ENCODE data around the gene NFIC.
"Not testable (repeated sequence)": the region's sequence is repeated elsewhere in the genome, so short reads cannot be mapped to it uniquely, and the experiment has no call there.

Gene NFIC

DNA sequence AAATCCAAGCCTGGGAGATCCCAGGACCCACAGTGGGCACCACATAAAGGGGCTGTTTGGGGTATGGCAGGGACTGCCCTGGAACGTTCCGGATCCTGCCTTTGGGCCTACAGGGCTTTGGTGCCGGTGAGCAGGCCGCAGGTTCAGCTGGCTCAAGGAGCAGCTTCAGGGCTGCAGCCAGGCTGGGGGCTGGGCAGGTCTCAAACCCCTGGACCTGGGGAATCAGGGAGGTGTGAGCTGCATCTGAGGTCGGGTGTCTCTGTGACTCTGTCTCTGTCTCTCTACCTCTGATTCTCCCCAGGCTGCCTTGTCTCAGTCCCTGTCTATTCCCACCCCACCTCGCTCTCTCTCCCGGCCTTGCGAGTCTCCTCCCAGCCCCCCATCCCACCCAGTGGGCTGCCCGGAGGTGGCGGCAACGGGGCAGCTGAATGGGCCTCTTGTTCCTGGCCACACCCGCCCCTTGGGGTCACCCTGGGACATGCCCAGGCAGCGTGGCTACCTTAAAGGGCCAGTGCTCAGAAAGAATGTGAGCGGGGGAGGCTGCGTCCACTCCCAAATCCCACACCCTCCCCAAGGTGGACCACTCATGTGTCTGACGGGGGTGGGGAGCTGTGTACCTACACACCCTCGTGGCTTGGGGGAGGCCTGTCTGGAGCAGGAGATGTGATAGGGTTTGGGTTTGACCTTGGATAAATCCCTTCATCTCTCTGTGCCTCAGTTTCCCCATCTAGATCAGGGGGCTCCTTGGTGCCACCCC, 31.1 kb downstream of the NFIC start:
- TF ChIP-seq EZH2phosphoT487 (IDR thresholded peaks at IDR 0.05; ENCODE audit: borderline replicate concordance), result no peak
- TF ChIP-seq, protein P1, sequence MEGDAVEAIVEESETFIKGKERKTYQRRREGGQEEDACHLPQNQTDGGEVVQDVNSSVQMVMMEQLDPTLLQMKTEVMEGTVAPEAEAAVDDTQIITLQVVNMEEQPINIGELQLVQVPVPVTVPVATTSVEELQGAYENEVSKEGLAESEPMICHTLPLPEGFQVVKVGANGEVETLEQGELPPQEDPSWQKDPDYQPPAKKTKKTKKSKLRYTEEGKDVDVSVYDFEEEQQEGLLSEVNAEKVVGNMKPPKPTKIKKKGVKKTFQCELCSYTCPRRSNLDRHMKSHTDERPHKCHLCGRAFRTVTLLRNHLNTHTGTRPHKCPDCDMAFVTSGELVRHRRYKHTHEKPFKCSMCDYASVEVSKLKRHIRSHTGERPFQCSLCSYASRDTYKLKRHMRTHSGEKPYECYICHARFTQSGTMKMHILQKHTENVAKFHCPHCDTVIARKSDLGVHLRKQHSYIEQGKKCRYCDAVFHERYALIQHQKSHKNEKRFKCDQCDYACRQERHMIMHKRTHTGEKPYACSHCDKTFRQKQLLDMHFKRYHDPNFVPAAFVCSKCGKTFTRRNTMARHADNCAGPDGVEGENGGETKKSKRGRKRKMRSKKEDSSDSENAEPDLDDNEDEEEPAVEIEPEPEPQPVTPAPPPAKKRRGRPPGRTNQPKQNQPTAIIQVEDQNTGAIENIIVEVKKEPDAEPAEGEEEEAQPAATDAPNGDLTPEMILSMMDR (conservative IDR thresholded peaks at IDR 0.05; ENCODE audit: low read length), result no peak
- Histone ChIP-seq H4K20me1 (ENCODE audit: insufficient read depth, low read length, poor library complexity, severe bottlenecking) (peaks cover 21% of the 10 kb centered on the region), H2AFZ (ENCODE audit: low read length) (no peak overlapping the region), H3K4me3 (ENCODE audit: low read length, poor library complexity, severe bottlenecking) (no peak overlapping the region), H3K9ac (ENCODE audit: low read depth, low read length, poor library complexity, severe bottlenecking) (no peak overlapping the region), H3K27me3 (ENCODE audit: insufficient read depth, low read length, poor library complexity, severe bottlenecking) (no peaks in the 10 kb centered on the region), H3K4me1 (ENCODE audit: insufficient read depth, low read length, poor library complexity, severe bottlenecking) (no peaks in the 10 kb centered on the region), H3K9me3 (ENCODE audit: insufficient read depth, low read depth, low read length) (no peaks in the 10 kb centered on the region), H3F3A (ENCODE audit: low read depth) (no peaks in the 10 kb centered on the region), H3K36me3 (ENCODE audit: insufficient read depth, low read length) (peaks cover 12% of the 10 kb centered on the region; the same call in 1 of the 2 replicates), H3K79me2 (ENCODE audit: insufficient read depth, low read length) (peaks cover 52% of the 10 kb centered on the region; the same call in 1 of the 2 replicates), H3K9me2 (replicated peaks; ENCODE audit: low read depth, low read length) (no peaks in the 10 kb centered on the region), H3K4me2 (ENCODE audit: low read depth, low read length, poor library complexity, severe bottlenecking) (no peak overlapping the region)

DNA sequence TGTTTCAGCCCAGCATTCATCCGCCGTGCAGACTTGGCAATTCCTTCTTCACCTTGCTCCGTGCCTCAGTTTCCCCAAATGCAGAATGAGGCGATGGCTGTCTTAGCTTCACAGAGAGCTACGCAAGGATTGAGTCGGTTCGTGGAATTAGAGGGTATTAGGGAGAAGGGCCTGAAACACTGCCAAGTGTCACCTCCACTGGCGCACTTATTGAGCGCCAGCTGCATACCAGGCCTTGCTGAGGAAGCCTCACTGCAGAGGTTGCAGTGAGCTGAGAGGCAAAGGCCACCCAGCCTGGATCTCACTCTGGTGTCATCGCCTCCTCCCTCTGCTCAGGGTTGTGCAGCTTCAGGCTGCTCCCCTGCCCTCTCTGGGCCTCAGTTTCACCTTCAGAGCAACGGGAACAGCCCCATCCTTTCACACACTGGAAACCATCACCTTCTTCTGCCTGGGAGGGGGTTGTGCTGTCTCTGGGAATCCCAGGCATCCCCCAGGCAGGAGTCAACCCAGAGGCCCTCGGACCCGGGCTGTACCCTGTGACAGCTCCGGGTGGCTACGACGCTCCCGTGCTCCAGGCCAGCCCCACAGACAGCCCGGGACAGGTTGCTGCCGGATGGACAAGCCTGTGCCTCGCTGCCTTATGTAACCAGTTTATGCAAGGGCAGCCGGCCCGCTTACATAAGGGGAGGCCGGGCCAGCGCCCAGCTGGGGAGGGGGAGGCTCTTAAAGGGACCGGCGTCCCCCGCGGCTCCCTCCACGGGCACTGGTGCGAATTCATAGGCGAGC, 31.9 kb downstream of the NFIC start:
- Histone ChIP-seq H3F3A (ENCODE audit: low read depth) (no peaks in the 10 kb centered on the region), H3K9me3 (ENCODE audit: insufficient read depth, low read depth, low read length) (no peaks in the 10 kb centered on the region), H2AFZ (ENCODE audit: low read length) (no peak overlapping the region), H3K27me3 (ENCODE audit: insufficient read depth, low read length, poor library complexity, severe bottlenecking) (no peaks in the 10 kb centered on the region), H3K9me2 (replicated peaks; ENCODE audit: low read depth, low read length) (no peaks in the 10 kb centered on the region), H3K36me3 (ENCODE audit: insufficient read depth, low read length) (peaks cover 12% of the 10 kb centered on the region; the same call in 1 of the 2 replicates), H3K9ac (ENCODE audit: low read depth, low read length, poor library complexity, severe bottlenecking) (no peak overlapping the region), H3K79me2 (ENCODE audit: insufficient read depth, low read length) (peaks cover 52% of the 10 kb centered on the region; the same call in 1 of the 2 replicates), H4K20me1 (ENCODE audit: insufficient read depth, low read length, poor library complexity, severe bottlenecking) (peaks cover 21% of the 10 kb centered on the region), H3K4me3 (ENCODE audit: low read length, poor library complexity, severe bottlenecking) (no peak overlapping the region), H3K4me1 (ENCODE audit: insufficient read depth, low read length, poor library complexity, severe bottlenecking) (no peaks in the 10 kb centered on the region), H3K4me2 (ENCODE audit: low read depth, low read length, poor library complexity, severe bottlenecking) (no peak overlapping the region)
- no peak for TF ChIP-seq EZH2phosphoT487 (IDR thresholded peaks at IDR 0.05; ENCODE audit: borderline replicate concordance)
- TF ChIP-seq, protein P1 (conservative IDR thresholded peaks at IDR 0.05; ENCODE audit: low read length), result no peak

DNA sequence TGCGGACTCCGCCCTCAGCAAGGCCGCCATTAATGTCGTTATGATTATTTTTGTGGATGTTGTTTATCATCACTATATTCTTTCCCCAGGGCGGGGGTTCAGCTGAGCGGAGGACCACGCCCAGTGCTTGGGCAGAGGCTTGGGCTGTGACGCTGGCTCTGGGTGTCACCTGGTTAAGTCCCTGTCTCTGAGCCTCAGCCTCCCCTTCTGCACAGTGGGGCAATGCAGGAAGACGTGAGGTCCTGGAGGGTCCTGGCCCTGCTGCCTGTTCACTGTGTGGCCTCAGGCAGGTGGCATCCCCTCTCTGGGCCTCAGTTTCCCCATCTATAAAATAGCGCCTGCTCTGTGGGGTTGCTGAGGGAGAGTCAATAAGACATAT, 32.5 kb downstream of the NFIC start:
- peaks cover 54% of the 10 kb centered on the region; the same call in 1 of the 2 replicates for H3K79me2 ChIP-seq (ENCODE audit: insufficient read depth, low read length)
- H3K9ac ChIP-seq (ENCODE audit: low read depth, low read length, poor library complexity, severe bottlenecking), result no peak overlapping the region
- peaks cover 21% of the 10 kb centered on the region for H4K20me1 ChIP-seq (ENCODE audit: insufficient read depth, low read length, poor library complexity, severe bottlenecking)

DNA sequence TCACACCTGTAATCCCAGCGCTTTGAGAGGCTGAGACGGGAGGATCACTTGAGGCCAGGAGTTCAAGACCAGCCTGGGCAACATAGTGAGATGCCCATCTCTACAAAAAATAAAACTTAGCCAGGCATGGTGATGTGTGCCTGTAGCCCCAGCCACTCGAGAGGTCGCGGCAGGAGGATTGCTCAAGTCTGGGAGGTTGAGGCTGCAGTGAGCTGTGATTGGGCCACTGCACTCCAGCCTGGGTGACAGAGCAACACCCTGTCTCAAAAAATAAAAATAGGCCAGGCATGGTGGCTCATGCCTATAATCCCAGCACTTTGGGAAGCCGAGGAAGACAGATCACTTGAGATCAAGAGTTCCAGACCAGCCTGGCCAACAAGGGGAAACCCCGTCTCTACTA, 32.9 kb downstream of the NFIC start:
- peaks cover 12% of the 10 kb centered on the region; the same call in 1 of the 2 replicates for H3K36me3 ChIP-seq (ENCODE audit: insufficient read depth, low read length)
- not testable (repeated sequence) for H3K9me3 ChIP-seq (ENCODE audit: insufficient read depth, low read depth, low read length); H3K4me2 ChIP-seq (ENCODE audit: low read depth, low read length, poor library complexity, severe bottlenecking); H3K9ac ChIP-seq (ENCODE audit: low read depth, low read length, poor library complexity, severe bottlenecking); H3F3A ChIP-seq (ENCODE audit: low read depth); H3K4me1 ChIP-seq (ENCODE audit: insufficient read depth, low read length, poor library complexity, severe bottlenecking); H3K27me3 ChIP-seq (ENCODE audit: insufficient read depth, low read length, poor library complexity, severe bottlenecking); H3K9me2 ChIP-seq (replicated peaks; ENCODE audit: low read depth, low read length); H2AFZ ChIP-seq (ENCODE audit: low read length); H3K4me3 ChIP-seq (ENCODE audit: low read length, poor library complexity, severe bottlenecking)
- peaks cover 22% of the 10 kb centered on the region for H4K20me1 ChIP-seq (ENCODE audit: insufficient read depth, low read length, poor library complexity, severe bottlenecking)
- H3K79me2 ChIP-seq (ENCODE audit: insufficient read depth, low read length), result peaks cover 55% of the 10 kb centered on the region; the same call in 1 of the 2 replicates

More for the DNA sequence above, 32.5 kb downstream of the NFIC start:
- H3K27me3 ChIP-seq (ENCODE audit: insufficient read depth, low read length, poor library complexity, severe bottlenecking), result no peaks in the 10 kb centered on the region
- H3K4me2 ChIP-seq (ENCODE audit: low read depth, low read length, poor library complexity, severe bottlenecking), result no peak overlapping the region
- no peak for TF ChIP-seq EZH2phosphoT487 (IDR thresholded peaks at IDR 0.05; ENCODE audit: borderline replicate concordance)
- TF ChIP-seq, protein P1 (conservative IDR thresholded peaks at IDR 0.05; ENCODE audit: low read length), result no peak
- no peaks in the 10 kb centered on the region for H3K9me3 ChIP-seq (ENCODE audit: insufficient read depth, low read depth, low read length)
- H3K36me3 ChIP-seq (ENCODE audit: insufficient read depth, low read length), result peaks cover 12% of the 10 kb centered on the region; the same call in 1 of the 2 replicates
- no peaks in the 10 kb centered on the region for H3F3A ChIP-seq (ENCODE audit: low read depth)
- H2AFZ ChIP-seq (ENCODE audit: low read length), result no peak overlapping the region
- no peaks in the 10 kb centered on the region for H3K4me1 ChIP-seq (ENCODE audit: insufficient read depth, low read length, poor library complexity, severe bottlenecking)
- no peaks in the 10 kb centered on the region for H3K9me2 ChIP-seq (replicated peaks; ENCODE audit: low read depth, low read length)
- H3K4me3 ChIP-seq (ENCODE audit: low read length, poor library complexity, severe bottlenecking), result no peak overlapping the region

Measured in Loucy (cell line).